HG03520 (cell line): ENCODE data around the gene SCIN.
"Not testable (repeated sequence)": the region's sequence is repeated elsewhere in the genome, so short reads cannot be mapped to it uniquely, and the experiment has no call there.

Source experiments
- ATAC-seq: cut with Tn5 transposase; IDR thresholded peaks from one replicate; pipeline ENCODE4 v1.9.1; 2021; ENCODE audit warnings: mild to moderate bottlenecking, moderate library complexity; ENCODE audit not compliant: unreplicated experiment

Gene SCIN

DNA sequence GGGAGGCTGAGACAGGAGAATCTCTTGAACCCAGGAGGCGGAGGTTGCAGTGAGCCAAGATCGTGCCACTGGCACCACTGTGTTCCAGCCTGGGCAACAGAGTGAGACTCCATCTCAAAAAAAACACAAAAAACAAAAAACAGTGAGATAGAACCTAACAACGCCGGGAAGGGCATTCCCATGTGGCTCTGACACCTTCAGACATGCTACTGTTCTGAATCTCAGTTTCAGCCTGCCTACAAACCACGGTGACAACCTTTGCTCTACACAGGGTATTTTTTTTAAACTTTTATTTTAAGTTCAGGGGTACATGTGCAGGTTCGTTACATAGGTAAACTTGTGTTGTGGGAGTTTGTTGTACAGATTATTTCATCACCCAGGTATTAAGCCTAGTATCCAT lies 74.7 kb downstream of the SCIN start:
- ATAC-seq: not testable (repeated sequence)

- ATAC-seq: no peak
Measured at GRCh38 chr7:12646139-12646538, 75.6 kb downstream of the SCIN start.

- ATAC-seq: no peak
Measured at GRCh38 chr7:12647364-12648219, 77.1 kb downstream of the SCIN start.

- ATAC-seq: no peak
Measured at GRCh38 chr7:12648704-12649261, 78.3 kb downstream of the SCIN start.

DNA sequence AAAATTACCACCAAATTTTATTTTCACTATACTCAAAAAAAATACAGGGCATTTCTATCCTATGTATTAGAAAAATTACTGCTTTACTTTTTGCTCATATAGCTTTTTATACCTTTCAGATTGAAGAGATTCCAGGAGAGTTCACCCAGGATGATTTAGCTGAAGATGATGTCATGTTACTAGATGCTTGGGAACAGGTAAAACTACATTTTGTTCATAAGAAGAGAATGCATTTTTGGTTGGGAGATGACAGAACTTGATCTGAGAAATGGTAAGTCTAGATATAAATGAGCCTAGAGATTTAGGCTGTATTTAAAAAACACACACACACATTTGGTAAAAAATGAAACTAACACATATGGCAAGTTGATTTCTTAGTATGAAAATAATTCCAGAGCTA lies 78.8 kb downstream of the SCIN start:
- no peak for ATAC-seq

GRCh38 chr7:12650080-12650479 lies 79.6 kb downstream of the SCIN start:
- no peak for ATAC-seq

DNA sequence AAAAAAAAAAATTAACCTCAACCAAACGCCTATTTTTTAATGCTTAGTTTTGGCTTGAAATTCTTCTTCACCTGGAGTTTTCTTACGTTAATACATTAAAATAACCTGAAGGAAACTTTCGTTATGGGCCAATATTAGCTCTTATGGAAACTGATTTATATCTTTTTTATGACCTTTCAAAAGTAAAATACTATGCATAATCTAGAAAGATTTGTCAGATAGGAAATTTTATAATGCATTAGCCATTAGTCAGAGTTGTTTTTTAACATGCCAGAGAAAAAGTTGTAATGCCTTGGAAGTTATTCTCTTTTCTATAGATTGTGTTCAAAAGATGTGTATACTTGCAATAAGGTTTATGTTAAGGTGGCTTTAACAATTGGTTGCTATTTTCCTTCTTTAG lies 82.6 kb downstream of the SCIN start:
- no peak for ATAC-seq

DNA sequence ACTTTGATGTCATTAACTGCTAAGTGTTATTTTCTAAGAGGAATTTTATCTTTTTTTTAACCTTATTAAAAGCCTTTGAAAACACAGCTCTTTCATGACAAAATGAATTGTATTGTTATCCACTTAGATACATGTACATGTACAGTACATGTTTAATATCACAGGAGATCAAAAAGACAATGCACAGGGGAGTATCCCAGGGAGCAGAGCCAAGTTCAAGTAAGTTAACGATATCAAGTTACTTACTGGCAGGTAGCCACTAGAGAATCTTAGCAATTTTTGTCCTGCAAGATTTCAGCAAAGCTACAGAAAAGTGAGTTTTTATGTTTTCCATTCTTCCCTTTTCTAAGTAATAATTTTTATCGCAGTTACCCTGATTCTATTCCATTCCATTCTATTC lies 83.0 kb downstream of the SCIN start:
- no peak for ATAC-seq

DNA sequence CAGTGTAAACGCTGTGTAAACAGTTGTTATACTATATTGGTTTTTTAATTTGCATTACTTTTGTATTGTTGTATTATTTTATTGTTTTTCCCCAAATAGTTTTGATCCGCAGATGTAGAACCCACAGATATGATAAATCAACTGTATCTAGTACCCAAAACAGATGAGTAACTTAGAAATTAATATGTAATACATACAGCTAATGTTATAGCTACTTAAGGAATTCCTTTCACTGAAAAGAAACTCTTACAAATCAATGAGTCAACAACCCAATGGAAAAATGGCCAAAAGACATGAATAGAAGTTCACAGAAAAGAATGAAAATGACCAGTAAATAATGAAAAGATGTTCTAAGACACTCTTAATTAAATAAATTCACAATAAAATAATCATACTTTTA lies 84.6 kb downstream of the SCIN start:
- no peak for ATAC-seq

GRCh38 chr7:12660423-12660822 lies 89.9 kb downstream of the SCIN start:
- ATAC-seq: not testable (repeated sequence)

- ATAC-seq: not testable (repeated sequence)
Measured at GRCh38 chr7:12660986-12661385, 90.5 kb downstream of the SCIN start.

DNA sequence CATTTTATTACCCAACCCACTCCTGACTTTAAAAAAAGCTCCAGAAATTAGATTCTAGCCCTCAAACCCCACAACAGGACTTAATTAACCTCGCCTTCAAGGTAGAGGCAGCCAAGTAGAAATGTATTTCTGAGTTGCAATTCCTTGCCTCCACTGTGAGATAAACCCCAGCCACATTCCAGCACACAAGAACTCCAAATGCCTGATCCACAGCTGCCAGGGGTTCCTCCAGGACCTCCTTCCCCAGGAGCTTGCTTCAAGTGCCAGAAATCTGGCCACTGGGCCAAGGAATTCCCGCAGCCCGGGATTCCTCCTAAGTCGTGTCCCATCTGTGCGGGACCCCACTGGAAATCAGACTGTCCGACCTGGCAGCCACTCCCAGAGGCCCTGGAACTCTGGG lies 91.1 kb downstream of the SCIN start:
- no peak for ATAC-seq

DNA sequence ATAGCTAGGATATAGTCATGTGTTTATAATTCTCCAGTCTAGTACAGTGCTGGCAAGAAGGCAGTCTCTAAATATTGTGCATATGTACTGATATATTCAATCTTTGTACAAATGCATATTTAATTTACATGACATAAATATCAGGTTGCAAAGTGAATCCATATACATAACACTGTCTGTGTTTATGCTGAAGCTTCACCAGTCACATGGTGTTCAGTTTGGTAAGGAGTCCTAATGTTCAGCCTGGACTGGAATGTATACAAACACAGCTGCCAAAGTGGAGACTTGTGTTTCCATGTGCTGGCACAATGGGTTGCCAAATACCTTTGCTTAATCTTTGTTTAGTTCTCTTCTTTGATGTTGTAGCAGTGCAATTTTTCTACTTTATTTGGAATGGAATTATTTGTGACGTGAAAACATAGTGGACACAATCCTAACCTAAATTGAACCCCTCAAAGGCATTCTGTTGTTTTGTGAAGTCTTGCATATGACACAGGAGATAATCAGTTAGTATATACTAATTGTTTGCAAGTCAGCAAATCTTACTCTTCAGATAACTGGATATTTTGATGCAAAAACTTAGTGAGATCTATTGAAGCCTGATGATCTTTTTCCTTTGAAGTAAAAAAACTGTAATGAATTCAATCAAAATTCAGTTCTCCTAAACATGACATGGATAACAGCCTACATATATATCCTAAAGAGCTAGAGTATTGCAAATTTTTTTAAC lies 99.6 kb downstream of the SCIN start:
- ATAC-seq: no peak

DNA sequence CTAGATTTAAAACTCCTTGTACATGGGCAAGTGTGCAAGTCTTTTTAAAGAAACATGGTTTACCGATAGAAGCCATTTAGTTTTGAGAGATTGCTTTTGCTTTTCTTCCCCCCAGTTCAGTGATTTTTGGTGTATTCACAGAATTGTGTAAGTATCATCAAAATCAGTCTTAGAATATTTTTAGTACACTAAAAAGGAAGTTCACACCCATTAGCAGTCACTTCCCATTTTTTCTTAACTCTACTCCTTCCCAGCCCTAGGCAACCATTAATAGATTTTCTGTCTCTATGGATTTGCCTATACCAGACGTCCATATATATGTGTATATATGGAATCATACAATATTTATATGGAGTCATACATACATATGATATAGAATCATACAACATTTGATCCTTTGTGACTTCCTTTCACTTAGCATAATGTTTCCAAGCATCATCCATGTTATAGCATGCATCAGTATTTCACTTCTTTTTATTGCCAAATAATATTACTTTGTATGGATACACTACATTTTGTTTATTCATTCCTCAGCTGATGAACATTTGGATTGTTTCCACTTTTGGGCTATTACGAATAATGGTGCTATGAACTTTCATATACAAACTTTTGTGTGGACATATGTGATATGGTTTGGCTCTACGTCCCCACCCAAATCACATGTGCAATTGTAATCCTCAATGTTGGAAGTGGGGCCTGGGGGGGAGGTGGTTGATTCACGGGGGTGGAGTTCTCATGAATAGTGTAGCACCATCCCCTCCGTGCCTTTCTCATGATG lies 100.4 kb downstream of the SCIN start:
- ATAC-seq: no peak

DNA sequence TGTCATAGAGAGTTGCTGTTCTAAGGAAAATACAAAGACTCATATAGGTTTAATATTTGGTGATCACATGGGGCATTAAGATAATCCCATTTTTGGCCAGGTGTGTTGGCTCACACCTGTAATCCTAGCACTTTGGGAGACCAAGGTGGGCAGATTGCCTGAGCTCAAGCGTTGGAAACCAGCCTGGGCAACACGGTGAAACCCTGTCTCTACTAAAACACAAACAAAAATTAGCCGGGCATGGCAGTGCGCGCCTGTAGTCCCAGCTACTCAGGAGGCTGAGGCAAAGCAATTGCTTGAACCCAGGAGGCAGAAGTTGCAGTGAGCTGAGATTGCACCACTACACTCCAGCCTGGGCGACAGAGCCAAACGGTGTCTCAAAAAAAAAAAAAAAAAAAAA lies 102.9 kb downstream of the SCIN start:
- not testable (repeated sequence) for ATAC-seq

GRCh38 chr7:12674053-12674452 lies 103.5 kb downstream of the SCIN start:
- no peak for ATAC-seq

DNA sequence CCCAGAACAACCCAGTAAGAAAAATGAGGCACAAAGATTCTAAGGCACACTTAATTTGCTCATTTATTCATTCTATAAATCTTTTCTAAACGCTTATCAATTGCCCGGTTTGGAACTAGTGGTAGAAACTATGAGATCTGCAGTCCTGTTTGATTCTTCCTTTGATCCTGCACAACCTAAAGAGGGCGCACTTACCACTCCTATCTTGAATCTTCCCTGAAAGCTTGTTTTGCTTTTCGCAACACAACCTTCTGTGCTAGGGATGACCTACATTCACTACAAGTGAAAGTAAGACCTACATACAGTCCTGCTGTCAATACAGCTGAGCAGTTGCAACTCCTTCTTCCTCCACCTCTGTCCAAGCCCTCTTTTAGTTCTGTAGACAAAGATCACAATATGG lies 104.3 kb downstream of the SCIN start:
- ATAC-seq: peak; percentile 53

- ATAC-seq: no peak
Measured at GRCh38 chr7:12683678-12684585, 113.4 kb downstream of the SCIN start.

DNA sequence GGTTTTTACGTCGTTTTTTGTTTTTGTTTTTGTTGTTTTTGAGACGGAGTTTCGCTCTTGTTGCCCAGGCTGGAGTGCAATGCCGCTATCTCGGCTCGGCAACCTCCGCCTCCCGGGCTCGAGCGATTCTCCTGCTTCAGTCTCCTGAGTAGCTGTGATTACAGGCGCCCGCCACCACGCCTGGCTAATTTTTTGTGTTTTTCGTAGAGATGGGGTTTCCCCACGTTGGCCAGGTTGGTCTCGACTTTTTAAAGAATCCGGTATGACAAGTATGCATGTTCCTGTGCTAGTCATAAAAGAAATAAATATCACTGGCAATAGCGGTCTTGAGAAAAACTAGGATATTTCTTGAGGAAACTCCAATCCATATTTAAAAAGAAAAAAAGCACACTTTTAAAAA lies 114.2 kb downstream of the SCIN start:
- no peak for ATAC-seq

- ATAC-seq: no peak
Measured at GRCh38 chr7:12685550-12685949, 115.0 kb downstream of the SCIN start.
